ENCODE data around the gene ABCA1.
A peak's percentile ranks its signal among the peaks of the same experiment; 100 is the strongest.
"Not testable (repeated sequence)": the region's sequence is repeated elsewhere in the genome, so short reads cannot be mapped to it uniquely, and the experiment has no call there.

ABCA1 gene

DNA sequence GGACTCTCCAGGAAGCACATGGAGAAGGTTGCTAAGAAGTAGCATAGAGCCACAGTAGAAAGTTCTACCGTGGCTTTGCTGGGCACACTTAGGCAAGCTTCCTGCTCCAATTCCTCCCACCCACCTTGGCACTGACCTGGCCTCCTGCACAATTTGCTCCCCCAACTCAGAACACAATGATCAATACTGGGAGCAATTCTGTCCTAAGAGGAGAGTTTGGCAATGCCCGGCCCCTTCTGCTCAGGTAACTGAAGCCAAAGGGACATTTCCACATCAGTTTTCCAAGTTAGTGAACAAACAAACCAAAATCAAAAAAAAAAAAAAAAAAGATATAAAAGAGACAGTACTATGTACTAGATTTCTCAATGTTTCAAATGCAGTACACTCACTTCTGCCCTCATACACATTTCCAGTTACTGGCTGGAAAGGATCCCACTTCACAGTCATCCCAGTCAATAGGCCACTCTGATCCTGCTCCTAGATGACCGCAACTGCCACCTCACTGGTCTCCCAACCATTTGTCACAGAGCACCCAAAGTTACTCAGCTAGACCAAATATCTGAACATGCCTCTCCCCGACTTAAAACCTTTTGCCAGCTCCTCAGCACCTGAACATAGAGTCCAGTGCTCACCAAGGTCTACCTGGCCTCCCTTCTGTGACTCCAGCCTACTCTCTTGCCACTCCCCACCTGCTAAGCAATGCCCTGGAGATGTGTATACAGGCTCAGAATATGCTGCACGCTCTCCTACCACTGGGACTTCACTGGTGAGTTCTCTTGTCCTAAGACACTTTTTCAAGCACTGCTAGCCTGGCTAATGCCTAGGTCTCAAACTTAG lies 21.3 kb downstream of the ABCA1 start:
- no peak for DNase-seq (ENCODE audit: low spot score)

GRCh38 chr9:104905931-104906330 lies 22.0 kb downstream of the ABCA1 start:
- DNase-seq (ENCODE audit: low spot score): no peak

DNA sequence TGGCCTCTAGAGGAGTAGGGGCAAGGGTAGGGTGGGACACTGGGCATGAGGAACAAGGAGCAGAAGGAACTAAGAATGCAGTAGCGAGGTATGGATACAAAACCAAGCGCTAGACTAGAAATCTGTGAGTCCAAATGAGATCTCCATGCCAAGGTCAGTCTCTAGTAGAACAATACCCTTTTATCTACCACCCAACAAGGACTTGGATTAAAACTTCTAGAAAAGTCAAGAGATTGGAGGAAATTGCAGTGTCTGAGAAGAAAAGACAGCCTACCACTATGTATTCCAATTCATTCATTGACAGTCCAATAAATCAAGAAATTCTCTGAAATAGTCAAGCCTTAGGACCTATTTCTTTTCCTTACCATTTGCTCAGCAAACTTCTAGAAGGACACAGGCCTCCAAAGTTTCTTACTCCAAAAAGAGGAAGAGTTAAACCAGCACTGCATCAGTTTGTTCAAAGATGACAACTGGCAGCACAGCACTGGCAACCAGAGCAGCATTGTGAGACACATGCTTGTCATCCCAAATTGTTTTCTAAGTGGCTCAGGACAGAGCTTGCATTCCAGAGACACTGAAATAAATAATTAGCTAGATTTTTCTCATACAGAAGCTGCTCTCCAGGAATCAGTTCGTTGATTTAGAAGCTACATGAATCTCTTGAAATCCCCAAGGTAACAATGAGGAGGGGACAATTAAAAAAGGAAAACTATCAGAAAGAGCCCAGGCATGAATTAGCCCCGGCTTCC lies 22.6 kb downstream of the ABCA1 start:
- peak; percentile 51 for DNase-seq (ENCODE audit: low spot score)

GRCh38 chr9:104903609-104904008 lies 24.3 kb downstream of the ABCA1 start:
- DNase-seq (ENCODE audit: low spot score): no peak

GRCh38 chr9:104900871-104901270 lies 27.1 kb downstream of the ABCA1 start:
- DNase-seq (ENCODE audit: low spot score): no peak

- DNase-seq (ENCODE audit: low spot score): no peak
Measured at GRCh38 chr9:104900324-104900723, 27.6 kb downstream of the ABCA1 start.

- DNase-seq (ENCODE audit: low spot score): no peak
Measured at GRCh38 chr9:104899759-104900247, 28.2 kb downstream of the ABCA1 start.

DNA sequence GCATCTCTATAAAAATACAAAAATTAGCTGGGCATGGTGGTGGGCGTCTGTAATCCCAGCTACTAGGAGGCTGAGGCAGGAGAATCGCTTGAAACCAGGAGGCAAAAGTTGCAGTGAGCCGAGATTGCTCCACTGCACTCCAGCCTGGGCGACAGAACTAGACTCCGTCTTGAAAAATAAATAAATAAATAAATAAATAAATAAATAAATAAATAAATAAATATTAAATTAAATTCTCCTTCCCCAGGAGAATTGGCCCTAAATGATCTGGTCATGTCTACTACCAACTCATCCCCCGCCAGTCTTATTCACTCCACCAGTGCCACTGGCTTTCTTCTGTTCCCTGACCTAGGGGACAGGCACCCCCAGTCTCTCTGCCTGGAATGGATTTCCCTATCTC lies 29.6 kb downstream of the ABCA1 start:
- DNase-seq (ENCODE audit: low spot score): not testable (repeated sequence)

GRCh38 chr9:104896131-104896530 lies 31.8 kb downstream of the ABCA1 start:
- no peak for DNase-seq (ENCODE audit: low spot score)

GRCh38 chr9:104895572-104895971 lies 32.4 kb downstream of the ABCA1 start:
- no peak for DNase-seq (ENCODE audit: low spot score)

DNA sequence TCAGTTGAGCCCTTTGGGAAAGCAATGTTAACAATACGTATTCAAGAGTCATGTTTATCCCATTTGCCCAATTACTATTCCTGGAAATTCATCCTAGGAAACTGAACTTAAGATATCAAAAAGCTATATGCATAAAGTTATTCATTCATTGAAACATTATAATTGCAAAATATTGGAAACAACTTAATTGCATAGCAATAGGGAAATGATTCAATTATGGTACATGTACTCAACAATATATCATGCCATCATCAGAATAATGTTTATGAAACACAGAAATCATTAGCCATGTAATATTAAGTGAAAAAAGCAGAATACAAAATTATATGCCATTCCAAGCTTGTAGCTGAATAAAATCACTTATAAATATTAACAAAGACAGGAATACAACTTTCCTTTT lies 35.3 kb downstream of the ABCA1 start:
- no peak for DNase-seq (ENCODE audit: low spot score)

DNA sequence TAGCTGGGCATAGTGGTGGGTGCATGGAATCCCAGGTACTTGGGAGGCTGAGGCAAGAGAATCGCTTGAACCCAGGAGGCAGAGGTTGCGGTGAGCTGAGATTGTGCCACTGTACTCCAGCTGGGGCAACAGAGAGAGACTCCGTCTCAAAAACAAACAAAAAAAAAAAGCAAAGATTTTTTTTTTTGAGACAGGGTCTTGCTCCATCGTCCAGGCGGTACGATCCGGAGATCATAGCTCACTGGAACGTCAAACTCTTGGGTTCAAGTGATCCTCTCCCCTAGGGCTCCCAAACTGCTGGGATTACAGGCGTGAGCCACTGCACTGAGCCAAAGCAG lies 37.6 kb downstream of the ABCA1 start:
- DNase-seq (ENCODE audit: low spot score): no peak

GRCh38 chr9:104885818-104886709 lies 41.9 kb downstream of the ABCA1 start:
- no peak for DNase-seq (ENCODE audit: low spot score)

DNA sequence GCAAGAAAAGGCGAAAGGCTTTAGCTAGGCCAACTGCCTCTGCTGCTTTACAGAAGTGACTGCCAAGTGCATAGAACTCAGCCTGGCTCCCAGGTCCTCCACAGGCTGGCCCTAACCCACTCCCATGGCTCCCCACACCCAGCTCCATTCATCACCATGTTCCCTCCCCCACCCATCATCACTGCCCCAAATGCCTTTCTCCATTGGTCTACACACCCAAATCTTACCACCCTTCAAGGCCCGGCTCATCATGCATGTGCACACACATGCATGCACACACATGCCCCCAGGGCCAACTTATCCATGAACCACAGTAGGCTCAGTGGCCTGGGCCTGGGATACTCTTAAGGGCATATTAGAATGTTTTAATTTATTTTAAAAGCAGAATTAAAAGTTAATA lies 44.8 kb downstream of the ABCA1 start:
- DNase-seq (ENCODE audit: low spot score): no peak

GRCh38 chr9:104882566-104882965 lies 45.4 kb downstream of the ABCA1 start:
- DNase-seq (ENCODE audit: low spot score): no peak

GRCh38 chr9:104882086-104882485 lies 45.9 kb downstream of the ABCA1 start:
- no peak for DNase-seq (ENCODE audit: low spot score)

DNA sequence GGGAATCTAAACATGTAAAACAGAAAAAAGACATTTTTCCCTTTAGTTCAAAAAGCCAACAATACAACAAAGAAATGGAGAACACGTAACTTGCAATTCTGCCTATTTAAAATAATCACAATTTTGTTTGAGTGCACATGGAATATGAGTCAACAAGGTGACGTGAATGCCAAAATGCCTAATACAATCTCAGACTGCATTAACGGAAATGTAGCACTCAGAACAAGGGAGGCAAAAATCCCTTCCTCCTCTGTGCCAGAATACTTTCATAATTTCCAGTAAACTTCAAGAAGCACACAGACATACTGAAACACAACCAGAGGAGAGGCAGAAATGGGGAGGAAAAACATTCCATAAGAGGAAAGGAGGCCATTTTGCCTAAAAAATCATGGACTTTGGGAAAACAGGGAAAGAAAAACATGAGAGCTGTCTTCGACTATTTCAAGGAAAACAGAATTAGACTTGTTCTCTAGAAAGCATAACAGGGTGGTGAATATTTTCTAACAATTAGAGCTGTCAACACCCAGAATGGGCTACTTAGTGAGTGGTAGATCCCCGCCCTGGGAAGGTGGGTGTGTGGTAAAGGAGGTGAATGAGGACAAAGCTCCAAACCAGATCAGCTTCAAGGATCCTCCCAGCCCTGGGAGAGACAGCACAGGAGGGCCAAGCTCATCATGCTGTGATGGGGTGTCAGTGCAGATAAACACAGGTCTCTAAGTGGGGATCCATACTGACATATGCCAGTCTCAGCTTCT lies 48.2 kb downstream of the ABCA1 start:
- no peak for DNase-seq (ENCODE audit: low spot score)

DNA sequence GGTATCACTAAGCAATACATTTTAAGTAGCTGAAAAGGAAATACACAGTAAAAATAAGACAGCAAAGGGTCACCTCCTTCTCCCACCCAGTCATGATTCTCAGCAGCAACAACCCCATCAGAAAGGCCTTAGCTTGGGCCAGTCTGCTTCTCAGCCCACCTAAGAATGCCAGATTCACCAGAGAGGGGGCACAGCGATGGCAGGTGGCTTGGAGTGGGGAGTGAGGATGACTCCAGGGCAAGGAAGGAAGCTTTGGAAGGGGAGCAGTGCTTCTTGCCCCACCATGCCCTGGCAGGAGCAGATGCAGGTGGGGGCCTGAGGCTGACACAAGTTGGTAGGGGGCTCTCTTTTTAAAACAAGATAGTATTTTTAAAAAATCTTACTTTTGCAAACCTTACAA lies 51.4 kb downstream of the ABCA1 start:
- DNase-seq (ENCODE audit: low spot score): no peak

- DNase-seq (ENCODE audit: low spot score): no peak
Measured at GRCh38 chr9:104875897-104876296, 52.1 kb downstream of the ABCA1 start.

GRCh38 chr9:104875320-104875719 lies 52.6 kb downstream of the ABCA1 start:
- DNase-seq (ENCODE audit: low spot score): no peak

GRCh38 chr9:104873489-104873850 lies 54.5 kb downstream of the ABCA1 start:
- DNase-seq (ENCODE audit: low spot score): no peak
